CD14-positive monocyte (primary cell): ENCODE measurements around the gene ZNF418. TPM values are rescaled to one million over a fixed set of nuclear protein-coding genes. Genes with fewer than 3 reads are reported as not detected.

Source experiments
- DNase-seq, 3 donors: peaks; one replicate each; pipeline ENCODE4 v3.0.0-alpha.2; 2011 to 2022
- H2AFZ ChIP-seq: 2 replicates; pipeline ENCODE4 v1.6.0; 2012; ENCODE audit warnings: mild to moderate bottlenecking, low read depth, low read length, inconsistent platforms; ENCODE audit not compliant: insufficient read depth, poor library complexity, severe bottlenecking
- H3K27ac ChIP-seq, 2 donors: 1 replicate in 1 of 2; 2 replicates in 1 of 2; pipeline ENCODE4 v1.5.1; 2012 to 2013; ENCODE audit warnings: low read length in 2 of 2, control low read depth in 1 of 2, inconsistent platforms in 1 of 2, low read depth in 1 of 2, mild to moderate bottlenecking in 1 of 2
- H3K27me3 ChIP-seq, 2 donors: one replicate each; pipeline versions ENCODE4 v1.6.0 to v1.6.1; 2011 to 2013; ENCODE audit warnings: low read length in 2 of 2; ENCODE audit not compliant: control insufficient read depth in 2 of 2, insufficient read depth in 2 of 2
- H3K36me3 ChIP-seq, 2 donors: replicated peaks in 1 of 2; 1 replicate in 1 of 2; 2 replicates in 1 of 2; pipeline versions ENCODE4 v1.5.1 to v1.6.1; 2012 to 2013; ENCODE audit warnings: low read length in 2 of 2, control low read depth in 1 of 2, inconsistent platforms in 1 of 2, mild to moderate bottlenecking in 1 of 2; ENCODE audit not compliant: insufficient read depth in 2 of 2, control insufficient read depth in 1 of 2
- H3K4me1 ChIP-seq, 2 donors: 1 replicate in 1 of 2; 2 replicates in 1 of 2; pipeline versions ENCODE4 v1.5.1 to v1.6.1; 2012 to 2013; ENCODE audit warnings: low read length in 2 of 2, control low read depth in 1 of 2, inconsistent platforms in 1 of 2, mild to moderate bottlenecking in 1 of 2, moderate library complexity in 1 of 2; ENCODE audit not compliant: insufficient read depth in 2 of 2, control insufficient read depth in 1 of 2
- H3K4me2 ChIP-seq: replicated peaks from 2 replicates; pipeline ENCODE3; 2012; ENCODE audit warnings: low read length, moderate library complexity, mild to moderate bottlenecking; ENCODE audit not compliant: poor library complexity, severe bottlenecking; ENCODE audit errors: extremely low read depth
- H3K4me3 ChIP-seq, 3 experiments: fragments of 200-600 bp in 1 of 3; sonication (generic) in 1 of 3; replicated peaks in 1 of 3; 1 replicate in 2 of 3; 2 replicates in 1 of 3; pipeline ENCODE4 v1.5.1; 2011 to 2013; ENCODE audit warnings: low read length in 3 of 3, mild to moderate bottlenecking in 3 of 3, control low read depth in 2 of 3, low read depth in 2 of 3, inconsistent platforms in 1 of 3, moderate library complexity in 1 of 3
- H3K79me2 ChIP-seq: 2 replicates; pipeline ENCODE4 v1.6.0; 2012; ENCODE audit warnings: mild to moderate bottlenecking, control low read depth, inconsistent platforms, low read length, moderate library complexity; ENCODE audit not compliant: insufficient read depth
- H3K9ac ChIP-seq: 2 replicates; pipeline ENCODE4 v1.6.0; 2017; ENCODE audit warnings: low read length, mild to moderate bottlenecking; ENCODE audit not compliant: insufficient read depth, poor library complexity, severe bottlenecking
- H3K9me3 ChIP-seq, 2 donors: replicated peaks in 1 of 2; 1 replicate in 1 of 2; 2 replicates in 1 of 2; pipeline versions ENCODE4 v1.5.1 to v1.6.1; 2012 to 2013; ENCODE audit warnings: low read length in 2 of 2, control low read depth in 1 of 2; ENCODE audit not compliant: control insufficient read depth in 1 of 2, insufficient read depth in 1 of 2
- H4K20me1 ChIP-seq: 2 replicates; pipeline ENCODE4 v1.6.0; 2012; ENCODE audit warnings: mild to moderate bottlenecking, low read length, control low read depth, moderate library complexity; ENCODE audit not compliant: insufficient read depth
- H3K27ac Mint-ChIP-seq, 7 donors: one replicate each; pipeline ENCODE4 v1.8.0; 2020; ENCODE audit warnings: mild to moderate bottlenecking in 7 of 7, mixed read lengths in 7 of 7, moderate library complexity in 6 of 7, inconsistent platforms in 2 of 7
- H3K27me3 Mint-ChIP-seq, 3 donors: one replicate each; pipeline ENCODE4 v1.8.0; 2021 to 2022; ENCODE audit warnings: low read depth in 3 of 3, mild to moderate bottlenecking in 3 of 3, mixed read lengths in 3 of 3, moderate library complexity in 3 of 3, inconsistent platforms in 1 of 3
- H3K36me3 Mint-ChIP-seq, 2 donors: one replicate each; pipeline ENCODE4 v1.8.0; 2020; ENCODE audit warnings: mixed read lengths in 2 of 2, inconsistent platforms in 1 of 2, mild to moderate bottlenecking in 1 of 2
- H3K4me1 Mint-ChIP-seq: one replicate; pipeline ENCODE4 v1.8.0; 2020; ENCODE audit warnings: mild to moderate bottlenecking, mixed read lengths
- H3K4me3 Mint-ChIP-seq, 2 donors: one replicate each; pipeline ENCODE4 v1.8.0; 2020; ENCODE audit warnings: mild to moderate bottlenecking in 2 of 2, mixed read lengths in 2 of 2, moderate library complexity in 1 of 2
- H3K9me3 Mint-ChIP-seq, 7 donors: one replicate each; pipeline ENCODE4 v1.8.0; 2020 to 2022; ENCODE audit warnings: mixed read lengths in 7 of 7, mild to moderate bottlenecking in 6 of 7, moderate library complexity in 6 of 7, inconsistent platforms in 2 of 7
- CTCF ChIP-seq: fragments of 200-600 bp; IDR thresholded peaks from one replicate; pipeline ENCODE4 v1.8.0; 2022; ENCODE audit warnings: antibody characterized with exemption, mild to moderate bottlenecking
- WGBS: methylation state at CpG from one replicate; pipeline ENCODE4 v1.1.5; 2013; ENCODE audit warnings: missing lambda C conversion rate; ENCODE audit not compliant: insufficient coverage; 5-methylcytosine and 5-hydroxymethylcytosine counted together
- intact Hi-C, 2 donors: fragments of 100-400 bp; cut with micrococcal nuclease; formaldehyde crosslinking; loops; one replicate each; pipeline versions ENCODE4 v1.15.0 to v1.15.1; 2023
- polyA plus RNA-seq, 3 donors: library from polyadenylated mRNA; depleted of rRNA in 1 of 3; unstranded in 2 of 3; stranded (reverse) in 1 of 3; fragments of 300-500 nt in 2 of 3; fragments of >200 nt in 1 of 3; fragmentation: Illumina TruSeq in 2 of 3; gene quantifications; 1 replicate in 2 of 3; 2 replicates in 1 of 3; pipeline ENCODE4 v1.2.3, GENCODE V29; 2012 to 2021

ZNF418 gene
- polyA plus RNA-seq, 3 donors = 0.74 to 1.4 TPM; not detected in 1

DNA sequence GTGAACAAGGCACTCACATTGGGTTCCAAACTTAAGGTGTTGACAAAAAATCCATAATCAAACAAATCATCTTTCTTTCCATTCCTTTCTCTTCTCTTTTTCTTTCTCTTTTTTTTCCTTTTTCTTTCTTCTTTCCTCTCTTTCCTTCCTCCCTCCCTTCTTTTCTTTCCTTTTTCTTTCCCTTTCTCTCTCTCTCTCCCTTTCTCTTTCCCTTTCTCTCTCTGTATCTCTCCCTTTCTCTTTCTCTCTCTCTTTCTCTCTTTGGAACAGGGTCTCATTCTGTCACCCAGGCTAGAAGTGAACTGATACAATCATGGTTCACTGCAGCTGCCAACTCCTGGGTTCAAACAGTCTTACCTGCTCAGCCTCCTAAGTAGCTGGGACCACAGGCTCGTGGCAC is 26.6 kb upstream of the ZNF418 start:
- no peak for TF ChIP-seq CTCF
- H3K9me3 Mint-ChIP-seq = peaks cover 31 to 94% (median 80%) of the 10 kb centered on the region in 7 donors
- no peaks in the 10 kb centered on the region for H3K36me3 Mint-ChIP-seq
- peak overlapping the region in 1 of 7 donors; percentile 0 for H3K27ac Mint-ChIP-seq
- no peak overlapping the region for H3K4me3 ChIP-seq
- H3K36me3 ChIP-seq = no peaks in the 10 kb centered on the region
- no CpG with 5 or more reads among the region's 1 CpG for WGBS
- no peak overlapping the region for H3K27ac ChIP-seq
- no peaks in the 10 kb centered on the region for H3K4me1 ChIP-seq
- H3K27me3 ChIP-seq = no peaks in the 10 kb centered on the region
- H2AFZ ChIP-seq = no peak overlapping the region
- peaks cover 83 to 92% of the 10 kb centered on the region in 2 donors for H3K9me3 ChIP-seq
- no peak overlapping the region for H3K4me3 Mint-ChIP-seq
- intact Hi-C loops = no loop called here
- no peak overlapping the region for H3K9ac ChIP-seq
- H3K4me1 Mint-ChIP-seq = no peaks in the 10 kb centered on the region
- peaks cover 0 to 3% (median 2%) of the 10 kb centered on the region in 3 donors for H3K27me3 Mint-ChIP-seq
- DNase-seq = no peak
- H4K20me1 ChIP-seq = no peaks in the 10 kb centered on the region
- H3K4me2 ChIP-seq = no peak overlapping the region
- H3K79me2 ChIP-seq = no peaks in the 10 kb centered on the region

DNA sequence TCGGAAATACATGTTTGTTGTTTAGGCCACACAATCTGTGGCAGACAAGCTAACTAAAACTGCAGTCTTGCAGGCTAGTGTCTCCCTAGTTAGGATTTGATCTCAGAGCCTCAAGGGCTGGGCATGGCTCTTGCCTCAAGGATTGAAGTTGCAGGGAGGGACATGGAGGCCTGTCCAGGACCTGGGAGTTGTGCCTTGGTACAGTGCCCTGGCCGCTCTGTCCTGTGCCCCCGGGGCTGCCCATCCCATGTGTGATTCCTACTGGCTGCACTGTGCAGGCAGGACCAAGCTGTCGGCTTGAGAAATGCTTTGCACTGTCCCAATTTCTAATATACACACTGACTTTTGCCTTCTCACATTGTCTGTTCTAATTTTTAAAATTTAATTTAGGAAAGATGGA is 19.8 kb upstream of the ZNF418 start:
- Mint-ChIP-seq H3K4me3 (no peak overlapping the region), H3K27ac (no peak overlapping the region), H3K9me3 (peaks cover 43 to 99% (median 92%) of the 10 kb centered on the region in 7 donors), H3K27me3 (peaks cover 0 to 2% (median 1%) of the 10 kb centered on the region in 3 donors), H3K36me3 (no peaks in the 10 kb centered on the region), H3K4me1 (no peaks in the 10 kb centered on the region)
- WGBS = 97% methylated on average over 3 of the region's 4 CpGs
- no peak overlapping the region for H3K27ac ChIP-seq
- no peaks in the 10 kb centered on the region for H3K27me3 ChIP-seq
- intact Hi-C loops = no loop called here
- TF ChIP-seq CTCF = no peak
- H3K79me2 ChIP-seq = no peaks in the 10 kb centered on the region
- no peaks in the 10 kb centered on the region for H3K4me1 ChIP-seq
- H3K36me3 ChIP-seq = no peaks in the 10 kb centered on the region
- DNase-seq = no peak
- H2AFZ ChIP-seq = no peak overlapping the region
- H4K20me1 ChIP-seq = no peaks in the 10 kb centered on the region
- H3K4me2 ChIP-seq = no peak overlapping the region
- H3K9ac ChIP-seq = no peak overlapping the region
- no peak overlapping the region for H3K4me3 ChIP-seq
- peaks cover 85 to 94% of the 10 kb centered on the region in 2 donors for H3K9me3 ChIP-seq
